Ammon's horn (tissue), 1 donor: ENCODE measurements around the gene FAM200B.
A peak's percentile ranks its signal among the peaks of the same experiment; 100 is the strongest.

ENCODE experiments used
- DNase-seq: peaks from one replicate; pipeline ENCODE4 v3.0.0-alpha.2; 2016; ENCODE audit warnings: low spot score

FAM200B gene

GRCh38 chr4:15681372-15682241, at the start of gene FAM200B:
FAM200B (plus strand) TSS chr4:15681827; CDS start chr4:15686978, 5,151 bp downstream.
- peak; percentile 98 for DNase-seq

GRCh38 chr4:15636818-15637217, 44.8 kb upstream of the FAM200B start:
- no peak for DNase-seq

- DNase-seq, result no peak
These were observed 43.2 kb upstream of the FAM200B start for GRCh38 chr4:15638418-15638817.

GRCh38 chr4:15648600-15648999, 33.0 kb upstream of the FAM200B start:
- DNase-seq, result no peak

GRCh38 chr4:15649914-15650545, 31.6 kb upstream of the FAM200B start:
- peak; percentile 68 for DNase-seq

- no peak for DNase-seq
These were observed 30.0 kb upstream of the FAM200B start for GRCh38 chr4:15651676-15652075.

- DNase-seq, result no peak
These were observed 29.4 kb upstream of the FAM200B start for GRCh38 chr4:15652191-15652590.

GRCh38 chr4:15652841-15653240, 28.8 kb upstream of the FAM200B start:
- no peak for DNase-seq

GRCh38 chr4:15653420-15653819, 28.2 kb upstream of the FAM200B start:
- DNase-seq, result no peak

- DNase-seq, result peak; percentile 58
These were observed 27.6 kb upstream of the FAM200B start for GRCh38 chr4:15653864-15654592.

- peak; percentile 62 for DNase-seq
These were observed 26.9 kb upstream of the FAM200B start for GRCh38 chr4:15654593-15655222.

- DNase-seq, result peak; percentile 87
These were observed 26.2 kb upstream of the FAM200B start, which contains the start of gene FBXL5 for GRCh38 chr4:15655223-15656037. FBXL5 (minus strand) TSS chr4:15655357; CDS start chr4:15655287, 70 bp downstream.

GRCh38 chr4:15656038-15656470, 25.6 kb upstream of the FAM200B start:
- DNase-seq, result no peak

- DNase-seq, result no peak
These were observed 24.3 kb upstream of the FAM200B start for GRCh38 chr4:15657366-15657765.

- DNase-seq, result no peak
These were observed 23.4 kb upstream of the FAM200B start for GRCh38 chr4:15658136-15658770.

- DNase-seq, result no peak
These were observed 22.8 kb upstream of the FAM200B start for GRCh38 chr4:15658781-15659180.

GRCh38 chr4:15659768-15660570, 21.7 kb upstream of the FAM200B start:
- peak; percentile 22 for DNase-seq

GRCh38 chr4:15665753-15666365, 15.8 kb upstream of the FAM200B start:
- DNase-seq, result no peak

GRCh38 chr4:15667006-15667405, 14.6 kb upstream of the FAM200B start:
- no peak for DNase-seq
